ENCODE results near the gene TRIM63. TPM values are rescaled to one million over a fixed set of nuclear protein-coding genes. Genes with fewer than 3 reads are reported as not detected.

TRIM63 gene
- total RNA-seq, 1 experiment from 2014 or later = not detected

DNA sequence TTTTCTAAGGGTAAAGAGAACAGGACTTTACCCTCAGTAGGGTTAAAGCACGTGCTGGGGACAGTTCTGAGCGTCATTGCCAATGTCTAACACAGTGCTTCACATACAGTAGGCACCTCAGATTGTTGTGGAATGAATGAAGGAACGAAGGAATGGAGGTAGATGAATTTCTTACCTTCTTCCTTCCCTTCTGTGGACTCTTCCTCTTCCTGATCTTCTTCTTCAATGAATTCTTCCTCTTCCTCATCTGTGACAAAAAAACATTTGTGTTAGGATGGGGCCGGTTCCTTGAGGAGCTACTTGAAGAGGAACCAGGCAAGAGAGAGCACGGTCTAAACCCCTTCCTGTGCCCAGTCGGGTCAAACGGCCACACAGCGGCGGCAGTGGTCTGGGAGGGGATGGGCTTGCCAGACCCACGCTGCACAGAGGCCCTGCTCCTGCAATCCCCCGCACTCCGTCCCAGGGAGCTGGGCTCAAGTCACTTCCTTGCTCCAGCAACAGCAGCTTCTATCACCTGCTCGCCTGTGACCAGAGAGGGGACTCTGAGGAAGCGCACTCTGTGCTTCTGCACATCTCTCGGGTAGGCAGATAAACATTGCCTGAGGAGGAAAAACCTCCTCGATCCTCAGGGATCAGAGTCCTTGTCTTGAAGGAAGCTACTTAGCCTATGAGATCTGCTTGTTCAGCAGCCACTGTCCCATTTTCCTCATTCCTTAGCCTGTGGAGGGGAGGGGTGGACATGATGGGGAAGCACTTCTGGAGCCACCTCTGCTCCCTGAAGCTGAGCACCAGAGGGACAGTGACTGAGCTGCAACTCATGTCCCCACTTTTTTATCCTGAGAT, 13.5 kb downstream of the TRIM63 start:
- intact Hi-C loops (cut with micrococcal nuclease; ENCODE audit: unreplicated experiment) = no loop called here
- Histone ChIP-seq H3K4me1 (ENCODE audit: control insufficient read depth, insufficient read depth, low read length) (no peaks in the 10 kb centered on the region), H3K9me3 (ENCODE audit: control insufficient read depth, insufficient read depth, low read depth, low read length) (no peaks in the 10 kb centered on the region), H3K27me3 (ENCODE audit: control insufficient read depth, insufficient read depth, low read length) (no peaks in the 10 kb centered on the region; the same call in 1 of the 2 replicates), H3K4me3 (ENCODE audit: low read depth in 2 of 2, low read length in 2 of 2) (no peak overlapping the region), H3K27ac (ENCODE audit: low read length) (no peak overlapping the region), H3K36me3 (ENCODE audit: control insufficient read depth, insufficient read depth, low read length) (no peaks in the 10 kb centered on the region)
- BruUV-seq (replicated peaks) = no TSS peak
- no peak for ATAC-seq
- in situ Hi-C loops (cut with HindIII; ENCODE audit: low pct_unique_long_range_greater_than_20kb, low sequenced_read_pairs) = no loop called here
- ChIA-PET POLR2A (no interaction called here), CTCF (interaction anchor here (0.6 kb wide), 1 partner anchor 19 kb away, joined by 3 read pairs; no protein-coding TSS in a partner anchor)
- no peak for TF ChIP-seq SIN3A (IDR thresholded peaks at IDR 0.05; ENCODE audit: borderline replicate concordance, insufficient read depth, low read depth, low read length)
- TF ChIP-seq, protein P1, sequence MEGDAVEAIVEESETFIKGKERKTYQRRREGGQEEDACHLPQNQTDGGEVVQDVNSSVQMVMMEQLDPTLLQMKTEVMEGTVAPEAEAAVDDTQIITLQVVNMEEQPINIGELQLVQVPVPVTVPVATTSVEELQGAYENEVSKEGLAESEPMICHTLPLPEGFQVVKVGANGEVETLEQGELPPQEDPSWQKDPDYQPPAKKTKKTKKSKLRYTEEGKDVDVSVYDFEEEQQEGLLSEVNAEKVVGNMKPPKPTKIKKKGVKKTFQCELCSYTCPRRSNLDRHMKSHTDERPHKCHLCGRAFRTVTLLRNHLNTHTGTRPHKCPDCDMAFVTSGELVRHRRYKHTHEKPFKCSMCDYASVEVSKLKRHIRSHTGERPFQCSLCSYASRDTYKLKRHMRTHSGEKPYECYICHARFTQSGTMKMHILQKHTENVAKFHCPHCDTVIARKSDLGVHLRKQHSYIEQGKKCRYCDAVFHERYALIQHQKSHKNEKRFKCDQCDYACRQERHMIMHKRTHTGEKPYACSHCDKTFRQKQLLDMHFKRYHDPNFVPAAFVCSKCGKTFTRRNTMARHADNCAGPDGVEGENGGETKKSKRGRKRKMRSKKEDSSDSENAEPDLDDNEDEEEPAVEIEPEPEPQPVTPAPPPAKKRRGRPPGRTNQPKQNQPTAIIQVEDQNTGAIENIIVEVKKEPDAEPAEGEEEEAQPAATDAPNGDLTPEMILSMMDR (IDR thresholded peaks at IDR 0.05) = no peak
- TF ChIP-seq POLR2AphosphoS5 (IDR thresholded peaks at IDR 0.05; ENCODE audit: low read depth, low read length) = no peak
- no peak for TF ChIP-seq TCF7L2 (IDR thresholded peaks at IDR 0.05; ENCODE audit: low read depth, low read length)
- TF ChIP-seq, protein P2, sequence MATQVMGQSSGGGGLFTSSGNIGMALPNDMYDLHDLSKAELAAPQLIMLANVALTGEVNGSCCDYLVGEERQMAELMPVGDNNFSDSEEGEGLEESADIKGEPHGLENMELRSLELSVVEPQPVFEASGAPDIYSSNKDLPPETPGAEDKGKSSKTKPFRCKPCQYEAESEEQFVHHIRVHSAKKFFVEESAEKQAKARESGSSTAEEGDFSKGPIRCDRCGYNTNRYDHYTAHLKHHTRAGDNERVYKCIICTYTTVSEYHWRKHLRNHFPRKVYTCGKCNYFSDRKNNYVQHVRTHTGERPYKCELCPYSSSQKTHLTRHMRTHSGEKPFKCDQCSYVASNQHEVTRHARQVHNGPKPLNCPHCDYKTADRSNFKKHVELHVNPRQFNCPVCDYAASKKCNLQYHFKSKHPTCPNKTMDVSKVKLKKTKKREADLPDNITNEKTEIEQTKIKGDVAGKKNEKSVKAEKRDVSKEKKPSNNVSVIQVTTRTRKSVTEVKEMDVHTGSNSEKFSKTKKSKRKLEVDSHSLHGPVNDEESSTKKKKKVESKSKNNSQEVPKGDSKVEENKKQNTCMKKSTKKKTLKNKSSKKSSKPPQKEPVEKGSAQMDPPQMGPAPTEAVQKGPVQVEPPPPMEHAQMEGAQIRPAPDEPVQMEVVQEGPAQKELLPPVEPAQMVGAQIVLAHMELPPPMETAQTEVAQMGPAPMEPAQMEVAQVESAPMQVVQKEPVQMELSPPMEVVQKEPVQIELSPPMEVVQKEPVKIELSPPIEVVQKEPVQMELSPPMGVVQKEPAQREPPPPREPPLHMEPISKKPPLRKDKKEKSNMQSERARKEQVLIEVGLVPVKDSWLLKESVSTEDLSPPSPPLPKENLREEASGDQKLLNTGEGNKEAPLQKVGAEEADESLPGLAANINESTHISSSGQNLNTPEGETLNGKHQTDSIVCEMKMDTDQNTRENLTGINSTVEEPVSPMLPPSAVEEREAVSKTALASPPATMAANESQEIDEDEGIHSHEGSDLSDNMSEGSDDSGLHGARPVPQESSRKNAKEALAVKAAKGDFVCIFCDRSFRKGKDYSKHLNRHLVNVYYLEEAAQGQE (IDR thresholded peaks at IDR 0.05; ENCODE audit: insufficient read depth in 1 of 2, low read depth in 2 of 2, low read length in 1 of 2) = no peak
- no peak for DNase-seq (ENCODE audit: low read depth, low spot score)

DNA sequence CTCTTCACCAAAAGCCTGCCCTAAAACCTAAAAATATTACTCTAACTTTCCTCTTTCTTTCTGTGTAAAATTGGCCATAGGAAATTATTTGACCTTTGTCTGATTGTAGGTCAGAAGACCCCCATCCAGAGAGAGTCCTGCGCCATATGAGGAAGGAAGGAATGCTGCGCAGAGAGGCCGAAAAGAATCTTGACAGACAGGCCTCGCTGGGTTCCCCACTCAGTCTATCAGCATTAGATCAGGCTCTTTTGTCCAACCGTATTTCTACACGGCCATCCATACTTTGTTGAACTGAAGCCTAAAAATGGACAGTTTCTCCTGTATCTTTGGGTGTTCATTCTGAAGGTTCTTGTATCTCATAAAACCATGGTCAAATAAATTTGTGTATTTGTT, 17.2 kb downstream of the TRIM63 start:
- Histone ChIP-seq H3K27me3 (ENCODE audit: control insufficient read depth, insufficient read depth, low read length) (peaks cover 15% of the 10 kb centered on the region), H3K4me3 (ENCODE audit: low read depth in 2 of 2, low read length in 2 of 2) (no peak overlapping the region), H3K4me1 (ENCODE audit: control insufficient read depth, insufficient read depth, low read length) (no peaks in the 10 kb centered on the region; the same call in 1 of the 2 replicates), H3K27ac (ENCODE audit: low read length) (no peak overlapping the region), H3K36me3 (ENCODE audit: control insufficient read depth, insufficient read depth, low read length) (no peaks in the 10 kb centered on the region), H3K9me3 (ENCODE audit: control insufficient read depth, insufficient read depth, low read depth, low read length) (no peaks in the 10 kb centered on the region)
- intact Hi-C loops (cut with micrococcal nuclease; ENCODE audit: unreplicated experiment) = no loop called here
- ChIA-PET CTCF (no interaction called here), POLR2A (interaction anchor here (0.7 to 1.0 kb wide), 2 partner anchors 8 to 10 kb away, joined by 3 to 5 read pairs; no protein-coding TSS in a partner anchor)
- no peak for TF ChIP-seq POLR2AphosphoS5 (IDR thresholded peaks at IDR 0.05; ENCODE audit: low read depth, low read length)
- TF ChIP-seq SIN3A (IDR thresholded peaks at IDR 0.05; ENCODE audit: borderline replicate concordance, insufficient read depth, low read depth, low read length) = no peak
- TF ChIP-seq, protein P1 (IDR thresholded peaks at IDR 0.05) = no peak
- no peak for TF ChIP-seq TCF7L2 (IDR thresholded peaks at IDR 0.05; ENCODE audit: low read depth, low read length)
- TF ChIP-seq, protein P2 (IDR thresholded peaks at IDR 0.05; ENCODE audit: insufficient read depth in 1 of 2, low read depth in 2 of 2, low read length in 1 of 2) = no peak
- DNase-seq (ENCODE audit: low read depth, low spot score) (no peak), ATAC-seq (no peak)
- BruUV-seq (replicated peaks) = no TSS peak
- in situ Hi-C loops (cut with HindIII; ENCODE audit: low pct_unique_long_range_greater_than_20kb, low sequenced_read_pairs) = no loop called here

Data from Panc1 (cell line).